ENCODE results near the gene C1QL2.

Gene C1QL2

DNA sequence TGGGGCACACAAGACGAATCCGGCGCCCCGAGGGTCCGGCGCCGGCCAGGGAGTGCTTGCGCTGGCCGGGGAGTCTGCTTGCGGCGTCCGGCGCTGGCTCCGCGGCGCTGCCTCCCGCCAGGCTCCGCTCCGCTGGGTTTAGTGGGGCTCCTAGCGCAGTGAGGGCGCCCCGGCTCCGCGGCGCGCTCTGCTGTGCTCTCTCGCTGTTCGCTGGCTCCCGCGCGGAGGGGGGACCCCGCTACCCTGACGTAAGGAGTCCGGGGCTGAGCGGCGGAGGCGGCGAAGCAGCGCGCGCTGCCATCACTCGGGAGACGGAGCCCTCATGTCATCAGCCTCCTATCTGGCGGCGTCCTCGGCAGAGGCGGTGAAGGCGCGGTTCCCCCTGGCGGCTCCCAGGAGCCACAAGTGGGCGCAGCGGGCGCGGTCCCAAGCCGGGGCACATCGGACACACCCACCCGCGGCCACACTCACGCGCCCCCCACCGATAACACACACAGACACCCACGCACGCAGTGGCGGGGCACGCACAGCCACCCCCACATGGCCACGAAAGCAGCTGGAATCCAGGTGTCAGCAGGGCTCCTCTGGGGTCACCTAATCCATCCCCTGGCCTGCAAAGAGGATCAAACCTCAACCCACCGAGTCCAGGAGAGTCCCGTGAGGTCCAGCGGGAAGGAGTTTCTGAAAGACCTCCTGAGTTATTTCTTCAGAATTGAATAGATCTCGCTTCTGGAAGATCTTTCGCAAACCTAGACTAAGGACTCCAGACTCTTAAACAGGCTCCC, at the start of gene C1QL2:
Gene C1QL2, minus strand, starts transcription at position 189 of the 785 bp plus-strand sequence. CDS start 482 bp downstream, outside the sequence.
- no peak for DNase-seq

- no peak for DNase-seq
These were observed 48.9 kb upstream of the C1QL2 start for GRCh38 chr2:119207447-119207846.

DNA sequence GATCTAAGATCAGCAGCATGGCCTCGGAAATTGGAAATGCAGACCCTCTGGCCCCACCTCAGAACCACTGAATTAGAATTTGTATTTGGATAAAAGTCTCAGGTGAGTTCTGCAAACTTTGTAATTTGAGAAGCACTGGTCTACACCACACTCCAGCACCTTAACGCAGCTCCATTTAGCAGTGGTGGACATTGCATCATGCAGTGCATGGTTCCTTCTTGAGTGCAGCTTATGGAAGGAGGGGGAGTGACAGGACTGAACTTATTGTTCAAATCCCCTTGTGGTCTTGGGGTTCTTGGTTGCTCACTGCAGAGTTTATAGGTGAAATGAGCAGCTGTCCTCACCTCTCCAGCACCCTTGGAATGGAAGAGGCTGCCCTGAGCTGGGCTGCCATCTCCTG, 47.6 kb upstream of the C1QL2 start:
- DNase-seq, result no peak

- no peak for DNase-seq
These were observed 46.6 kb upstream of the C1QL2 start for GRCh38 chr2:119205001-119205706.

DNA sequence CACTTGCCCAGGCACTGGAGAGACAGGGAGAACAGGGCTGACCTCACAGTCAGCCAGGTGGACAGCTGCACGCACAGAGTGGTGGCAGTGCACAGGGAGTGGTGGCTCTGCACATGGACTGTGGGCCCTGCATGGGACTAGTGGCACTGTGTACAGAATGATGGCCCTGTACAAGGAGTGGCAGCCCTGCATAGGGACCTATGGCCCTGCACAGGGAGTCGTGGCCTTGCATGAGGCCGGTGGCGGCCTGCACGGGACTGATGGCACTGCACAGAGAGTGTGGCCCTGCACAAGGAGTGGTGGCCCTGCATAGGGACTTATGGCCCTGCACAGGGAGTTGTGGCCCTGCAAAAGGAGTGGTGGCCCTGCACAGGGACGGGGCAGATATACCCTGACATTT, 46.0 kb upstream of the C1QL2 start:
- DNase-seq, result no peak

DNA sequence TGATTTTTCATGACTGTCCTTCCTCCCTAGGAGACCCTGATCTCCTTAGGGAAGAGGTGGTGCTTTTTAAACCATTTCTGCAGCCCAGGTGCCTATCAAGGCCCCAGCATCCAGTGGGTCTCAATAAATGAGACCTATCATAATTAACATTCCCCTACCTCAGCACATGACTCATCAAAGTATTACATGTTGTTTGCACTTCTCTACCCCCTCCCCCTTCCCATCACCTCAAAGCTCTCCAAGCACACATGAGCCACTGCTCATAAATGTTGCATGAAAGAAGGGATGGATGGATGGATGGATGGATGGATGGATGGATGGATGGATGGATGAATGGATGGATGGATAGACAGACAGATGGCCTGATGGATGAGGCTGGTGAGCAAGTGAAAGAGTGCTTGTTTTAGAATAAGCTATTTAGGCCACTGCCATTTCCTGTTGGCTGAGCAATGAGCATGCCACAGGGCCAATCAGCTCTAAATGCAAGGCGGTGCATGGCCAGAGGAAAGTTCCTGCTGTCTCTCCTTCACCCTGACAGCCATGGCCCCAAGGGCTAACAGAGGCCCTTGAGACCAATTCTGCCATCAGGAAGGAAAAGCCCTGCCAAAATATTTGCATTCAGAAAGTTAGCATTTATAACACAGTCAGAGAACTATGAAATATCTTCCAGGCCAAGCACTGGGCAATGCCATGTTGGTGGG, 44.2 kb upstream of the C1QL2 start:
- DNase-seq, result no peak

DNA sequence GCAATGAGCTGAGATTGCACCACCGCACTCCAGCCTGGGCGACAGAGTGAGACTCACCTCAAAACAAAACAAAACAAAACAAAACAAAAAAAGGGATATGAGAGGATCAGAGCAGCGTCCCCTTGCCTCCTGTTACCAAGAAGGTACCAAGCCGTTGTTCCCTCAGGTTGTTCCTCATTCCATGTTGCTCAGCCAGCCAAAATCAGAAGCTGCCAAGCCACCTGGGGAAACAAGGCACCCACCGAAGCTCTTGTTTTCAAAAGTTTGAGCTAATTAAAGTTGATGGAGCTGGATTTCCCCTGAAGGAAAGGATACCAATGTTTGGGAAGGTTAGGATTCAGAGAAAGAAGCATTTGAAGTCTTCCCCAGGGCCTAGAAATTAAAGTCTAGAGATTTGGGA, 43.3 kb upstream of the C1QL2 start:
- DNase-seq, result no peak

GRCh38 chr2:119198240-119198840, 39.8 kb upstream of the C1QL2 start:
- no peak for DNase-seq

GRCh38 chr2:119197529-119198239, 39.1 kb upstream of the C1QL2 start:
- no peak for DNase-seq

DNA sequence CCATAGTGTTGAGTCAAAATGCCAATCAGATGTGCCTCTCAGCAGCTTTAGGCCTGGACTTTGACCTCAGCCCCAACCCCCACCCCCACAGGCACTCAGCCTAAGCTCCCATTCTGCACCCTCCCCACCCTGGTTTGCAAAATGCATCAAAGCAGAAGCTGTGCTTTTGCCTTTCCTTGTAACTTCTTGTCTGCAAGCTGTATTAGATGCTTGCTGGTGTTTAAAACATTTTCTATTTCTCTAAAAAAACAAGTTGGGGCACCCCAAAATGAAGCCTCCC, 38.5 kb upstream of the C1QL2 start:
- no peak for DNase-seq

DNA sequence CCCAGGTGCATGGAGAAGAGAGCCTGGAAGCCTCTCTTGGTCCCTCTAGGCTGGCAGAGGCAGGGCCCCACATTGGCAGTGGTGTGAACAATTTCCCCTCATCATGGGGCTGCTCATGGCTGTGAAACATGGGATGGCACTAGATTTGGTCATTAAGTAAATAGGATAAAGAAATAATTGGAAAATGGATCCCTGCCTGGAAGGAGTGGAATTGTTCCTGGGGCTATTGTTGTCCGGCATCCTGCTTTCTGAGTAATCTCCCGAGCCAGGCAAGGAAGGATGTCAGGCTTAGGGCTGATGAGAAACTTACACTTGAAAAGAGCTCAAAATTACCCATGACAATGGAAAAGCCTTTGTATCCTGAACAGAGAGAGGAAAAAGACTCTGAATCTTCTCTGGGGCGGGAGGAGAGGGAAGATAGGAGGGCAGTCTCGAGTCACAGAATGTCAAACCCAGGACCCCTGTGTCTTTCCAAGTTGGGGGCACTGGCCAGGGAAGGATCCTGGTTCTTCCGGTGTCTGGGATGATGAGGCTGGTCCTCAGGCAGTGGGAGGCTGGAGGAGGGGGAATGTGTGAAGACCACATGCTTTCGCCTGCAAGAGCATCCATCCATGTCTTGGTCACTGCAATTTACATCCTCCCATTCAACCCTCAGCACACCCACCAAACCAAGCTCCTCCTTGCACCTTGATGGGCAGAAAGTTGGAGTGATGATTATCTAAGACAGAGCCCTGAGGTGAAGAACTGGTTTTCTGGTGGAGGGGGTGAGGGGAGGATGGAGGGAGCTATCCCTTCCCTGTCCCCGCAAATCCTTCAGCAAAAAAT, 38.0 kb upstream of the C1QL2 start:
- no peak for DNase-seq

DNA sequence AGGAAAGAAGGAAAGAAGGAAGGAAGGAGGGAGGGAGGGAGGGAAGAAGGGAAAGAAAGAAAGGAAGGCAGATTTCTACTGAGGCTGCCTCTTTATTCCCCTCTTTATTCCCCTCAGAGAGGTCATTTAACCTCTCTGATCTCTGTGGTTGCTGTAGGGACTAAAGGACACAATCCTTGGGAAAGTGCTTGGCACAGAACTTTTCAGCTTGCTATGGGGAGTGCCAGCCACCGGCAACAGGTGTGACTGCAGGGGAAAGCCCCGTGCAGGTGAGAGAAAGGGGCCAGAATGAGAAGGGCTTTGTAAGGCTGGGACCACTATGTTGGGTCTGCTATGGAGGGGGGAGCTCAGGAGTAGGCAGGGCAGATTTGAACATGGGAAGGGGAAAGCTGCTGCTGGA, 37.3 kb upstream of the C1QL2 start:
- no peak for DNase-seq

DNA sequence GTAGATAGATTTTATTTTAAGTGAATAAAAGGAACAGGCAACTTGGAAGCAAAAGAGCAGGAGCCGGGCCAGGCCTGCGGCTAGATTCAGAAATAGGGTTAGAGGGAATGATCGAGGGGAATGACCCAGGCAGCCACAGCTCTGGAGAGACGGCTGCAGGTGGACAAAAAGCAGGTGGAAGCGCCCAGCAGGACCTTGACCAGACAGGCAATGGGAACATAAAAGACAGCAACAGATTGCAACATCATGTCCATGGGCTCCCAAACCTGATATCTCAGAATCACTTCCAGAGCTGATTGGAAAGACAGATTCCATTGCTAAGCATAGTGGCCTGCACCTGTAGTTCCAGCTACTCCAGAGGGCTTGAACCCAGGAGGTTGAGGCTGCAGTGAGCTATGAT, 36.5 kb upstream of the C1QL2 start:
- DNase-seq, result no peak

DNA sequence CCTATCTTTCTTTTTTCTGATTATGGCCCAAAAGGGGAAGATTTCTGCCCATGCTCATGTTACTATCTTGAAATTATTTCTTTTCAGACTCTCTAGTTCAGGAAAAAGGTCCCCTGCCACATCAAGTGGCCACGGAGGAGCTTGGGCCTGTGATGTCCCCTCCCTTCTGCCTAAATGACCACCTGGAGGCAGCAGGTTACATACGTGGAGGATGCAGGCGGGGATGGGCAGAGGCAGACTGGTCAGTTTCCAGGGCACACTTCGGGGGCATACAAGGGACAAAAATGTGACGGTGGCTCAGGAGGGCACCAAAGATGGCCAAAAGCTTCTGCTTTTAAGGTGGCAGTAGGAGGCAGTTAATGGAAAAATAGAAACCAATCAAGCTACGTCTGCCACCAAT, 34.3 kb upstream of the C1QL2 start:
- DNase-seq, result no peak

GRCh38 chr2:119190321-119191111, 32.0 kb upstream of the C1QL2 start:
- DNase-seq, result no peak

GRCh38 chr2:119184512-119184911, 26.0 kb upstream of the C1QL2 start:
- DNase-seq, result no peak

- no peak for DNase-seq
These were observed 23.4 kb upstream of the C1QL2 start for GRCh38 chr2:119181791-119182445.

DNA sequence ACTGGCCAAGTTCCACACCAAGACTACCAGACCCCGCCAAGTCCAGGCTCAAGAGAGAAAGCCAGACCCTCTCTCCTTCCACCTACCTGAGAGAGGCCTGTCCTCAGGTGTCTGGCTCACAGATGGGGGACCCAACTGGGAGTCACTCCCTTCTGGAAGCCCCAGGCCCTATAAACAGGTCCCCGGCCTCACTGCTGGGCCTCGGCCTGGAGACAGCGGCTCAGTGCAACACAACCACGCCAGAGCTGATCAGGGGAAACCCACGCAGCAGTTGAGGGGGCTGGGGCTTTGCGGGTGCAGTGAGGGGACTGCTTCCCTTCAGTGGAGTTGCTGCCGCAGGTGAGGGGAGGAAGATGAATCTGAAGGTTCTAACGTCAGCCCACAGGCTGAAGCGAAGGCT, 22.8 kb upstream of the C1QL2 start:
- no peak for DNase-seq

GRCh38 chr2:119180892-119181291, 22.3 kb upstream of the C1QL2 start:
- DNase-seq, result no peak

- DNase-seq, result no peak
These were observed 21.4 kb upstream of the C1QL2 start for GRCh38 chr2:119179991-119180390.

DNA sequence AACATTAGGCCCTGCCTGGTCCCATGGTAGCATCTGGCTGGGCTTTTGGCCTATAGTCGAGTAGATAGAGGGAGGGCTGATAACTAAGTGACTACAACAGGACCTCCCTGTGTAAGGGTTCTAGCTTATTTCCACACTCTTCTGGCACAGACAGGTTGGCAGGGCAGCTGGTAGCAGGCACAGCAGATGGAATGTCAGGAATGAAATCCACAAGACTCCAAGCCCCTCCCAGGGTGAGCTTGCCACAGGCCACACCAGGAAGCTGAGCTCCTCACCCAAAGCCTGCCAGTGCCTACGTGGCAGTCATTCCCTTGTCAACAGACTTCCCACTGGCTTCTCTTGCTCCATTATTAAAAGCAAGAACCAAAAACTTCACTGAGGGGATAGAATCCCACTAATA, 20.7 kb upstream of the C1QL2 start:
- DNase-seq, result no peak

Data from CD4-positive, alpha-beta T cell treated with Interleukin-15 for 1 hour (primary cell).